Prostate gland (tissue), 2 donors: ENCODE data around the gene ASGR2.

Source experiments
- CTCF ChIP-seq, 4 experiments: fragments of 200-600 bp in 2 of 4; fragments of 450-650 bp in 2 of 4; sonication (generic) in 2 of 4; IDR thresholded peaks; 1 replicate in 3 of 4; 2 replicates in 1 of 4; pipeline ENCODE4 v1.5.1; 2016 to 2019; ENCODE audit warnings: antibody characterized with exemption in 4 of 4, mild to moderate bottlenecking in 2 of 4, moderate library complexity in 2 of 4
- POLR2A ChIP-seq: fragments of 450-650 bp; IDR thresholded peaks from one replicate; pipeline ENCODE4 v1.6.1; 2016; ENCODE audit warnings: antibody characterized with exemption, mild to moderate bottlenecking
- POLR2AphosphoS5 ChIP-seq: sonication (generic); formaldehyde crosslinking; IDR thresholded peaks from one replicate; pipeline ENCODE4 v1.6.1; 2017; ENCODE audit warnings: antibody characterized with exemption

DNA sequence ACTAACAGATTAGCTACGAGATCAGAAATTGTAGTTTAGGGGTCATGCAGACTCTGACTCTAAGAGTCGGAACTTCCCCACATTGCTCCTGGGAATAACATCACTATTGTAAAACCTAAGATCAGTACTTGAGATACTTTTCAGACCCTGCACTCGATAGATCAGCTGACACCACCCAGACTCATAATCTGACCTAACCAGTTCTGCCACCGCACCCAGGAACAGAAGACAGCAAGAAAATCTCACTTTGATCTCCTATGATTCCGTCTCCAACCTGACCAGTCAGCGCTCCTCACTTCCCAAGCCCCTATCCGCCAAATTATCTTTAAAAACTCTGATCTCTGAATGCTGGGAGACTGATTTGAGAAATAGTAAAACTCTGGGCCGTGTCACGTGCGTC is 27.2 kb upstream of the ASGR2 start:
- TF ChIP-seq POLR2A: no peak
- no peak for TF ChIP-seq CTCF (IDR thresholded peaks at IDR 0.05)
- peak; percentile 83 for TF ChIP-seq POLR2AphosphoS5
